ENCODE measurements around the gene RBM25. TPM values are rescaled to one million over a fixed set of nuclear protein-coding genes. Genes with fewer than 3 reads are reported as not detected.

Gene RBM25
- total RNA-seq, 1 experiment from 2014 or later, result 142 TPM

DNA sequence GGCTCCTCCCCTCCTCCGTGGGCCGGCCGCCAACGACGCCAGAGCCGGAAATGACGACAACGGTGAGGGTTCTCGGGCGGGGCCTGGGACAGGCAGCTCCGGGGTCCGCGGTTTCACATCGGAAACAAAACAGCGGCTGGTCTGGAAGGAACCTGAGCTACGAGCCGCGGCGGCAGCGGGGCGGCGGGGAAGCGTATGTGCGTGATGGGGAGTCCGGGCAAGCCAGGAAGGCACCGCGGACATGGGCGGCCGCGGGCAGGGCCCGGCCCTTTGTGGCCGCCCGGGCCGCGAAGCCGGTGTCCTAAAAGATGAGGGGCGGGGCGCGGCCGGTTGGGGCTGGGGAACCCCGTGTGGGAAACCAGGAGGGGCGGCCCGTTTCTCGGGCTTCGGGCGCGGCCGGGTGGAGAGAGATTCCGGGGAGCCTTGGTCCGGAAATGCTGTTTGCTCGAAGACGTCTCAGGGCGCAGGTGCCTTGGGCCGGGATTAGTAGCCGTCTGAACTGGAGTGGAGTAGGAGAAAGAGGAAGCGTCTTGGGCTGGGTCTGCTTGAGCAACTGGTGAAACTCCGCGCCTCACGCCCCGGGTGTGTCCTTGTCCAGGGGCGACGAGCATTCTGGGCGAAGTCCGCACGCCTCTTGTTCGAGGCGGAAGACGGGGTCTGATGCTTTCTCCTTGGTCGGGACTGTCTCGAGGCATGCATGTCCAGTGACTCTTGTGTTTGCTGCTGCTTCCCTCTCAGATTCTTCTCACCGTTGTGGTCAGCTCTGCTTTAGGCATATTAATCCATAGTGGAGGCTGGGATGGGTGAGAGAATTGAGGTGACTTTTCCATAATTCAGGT lies 78.3 kb downstream of the RBM25 start, which contains the start of gene PSEN1:
PSEN1 (plus strand) TSS at position 121 of the 839 bp plus-strand sequence. CDS start 11,513 bp downstream, outside the sequence.
- ChIA-PET CTCF (interaction anchor here (0.7 to 2.0 kb wide), 6 partner anchors 11 to 147 kb away, joined by 3 to 7 read pairs (median 4); no protein-coding TSS in a partner anchor), POLR2A (interaction anchor here (0.9 to 1.5 kb wide), 8 partner anchors 9 to 477 kb away, joined by 3 to 11 read pairs (median 4); partner anchors contain the start of gene RBM25)
- peaks cover 11% of the 10 kb centered on the region for H3K4me1 Mint-ChIP-seq
- peak; percentile 99 for DNase-seq (ENCODE audit: low spot score)
- peaks cover 23% of the 10 kb centered on the region for H3K9me3 Mint-ChIP-seq
- H3K4me3 Mint-ChIP-seq, result peak within 1 kb of the TSS; percentile 85
- H3K27me3 Mint-ChIP-seq (ENCODE audit: low read depth), result peaks cover 16% of the 10 kb centered on the region
- H3K36me3 Mint-ChIP-seq, result peaks cover 21% of the 10 kb centered on the region
- peak within 1 kb of the TSS; percentile 93 for H3K27ac Mint-ChIP-seq
- peak; percentile 96 for ATAC-seq
- TF ChIP-seq ZNF396 (CRISPR knock-in tag; IDR thresholded peaks at IDR 0.05; ENCODE audit: borderline replicate concordance) (no peak), ELF4 (CRISPR knock-in tag; IDR thresholded peaks at IDR 0.05; ENCODE audit: low read depth) (no peak), ZBTB21 (CRISPR knock-in tag; IDR thresholded peaks at IDR 0.05; ENCODE audit: borderline replicate concordance) (peak; percentile 63; the same call in 1 of the 2 replicates), SMAD3 (CRISPR knock-in tag; IDR thresholded peaks at IDR 0.05; ENCODE audit: borderline replicate concordance) (0 out of 2 replicates have a peak, but pooled peaks have one; percentile 15), GTF2I (CRISPR knock-in tag; conservative IDR thresholded peaks at IDR 0.05) (no peak), RORB (CRISPR knock-in tag; IDR thresholded peaks at IDR 0.05) (no peak), NR3C1 (CRISPR knock-in tag; conservative IDR thresholded peaks at IDR 0.05; ENCODE audit: low read depth) (no peak), ETV6 (CRISPR knock-in tag; IDR thresholded peaks at IDR 0.05) (peak; percentile 7; the same call in 1 of the 2 replicates), ZNF138 (CRISPR knock-in tag; conservative IDR thresholded peaks at IDR 0.05) (0 out of 2 replicates have a peak, but pooled peaks have one; percentile 54), SOX15 (CRISPR knock-in tag; IDR thresholded peaks at IDR 0.05) (no peak)
- TF ChIP-seq, protein P1, sequence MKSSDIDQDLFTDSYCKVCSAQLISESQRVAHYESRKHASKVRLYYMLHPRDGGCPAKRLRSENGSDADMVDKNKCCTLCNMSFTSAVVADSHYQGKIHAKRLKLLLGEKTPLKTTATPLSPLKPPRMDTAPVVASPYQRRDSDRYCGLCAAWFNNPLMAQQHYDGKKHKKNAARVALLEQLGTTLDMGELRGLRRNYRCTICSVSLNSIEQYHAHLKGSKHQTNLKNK (CRISPR knock-in tag; IDR thresholded peaks at IDR 0.05), result no peak
- TF ChIP-seq, protein P2, sequence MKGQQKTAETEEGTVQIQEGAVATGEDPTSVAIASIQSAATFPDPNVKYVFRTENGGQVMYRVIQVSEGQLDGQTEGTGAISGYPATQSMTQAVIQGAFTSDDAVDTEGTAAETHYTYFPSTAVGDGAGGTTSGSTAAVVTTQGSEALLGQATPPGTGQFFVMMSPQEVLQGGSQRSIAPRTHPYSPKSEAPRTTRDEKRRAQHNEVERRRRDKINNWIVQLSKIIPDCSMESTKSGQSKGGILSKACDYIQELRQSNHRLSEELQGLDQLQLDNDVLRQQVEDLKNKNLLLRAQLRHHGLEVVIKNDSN (CRISPR knock-in tag; IDR thresholded peaks at IDR 0.05), result no peak
- TF ChIP-seq, protein P3, sequence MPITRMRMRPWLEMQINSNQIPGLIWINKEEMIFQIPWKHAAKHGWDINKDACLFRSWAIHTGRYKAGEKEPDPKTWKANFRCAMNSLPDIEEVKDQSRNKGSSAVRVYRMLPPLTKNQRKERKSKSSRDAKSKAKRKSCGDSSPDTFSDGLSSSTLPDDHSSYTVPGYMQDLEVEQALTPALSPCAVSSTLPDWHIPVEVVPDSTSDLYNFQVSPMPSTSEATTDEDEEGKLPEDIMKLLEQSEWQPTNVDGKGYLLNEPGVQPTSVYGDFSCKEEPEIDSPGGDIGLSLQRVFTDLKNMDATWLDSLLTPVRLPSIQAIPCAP (CRISPR knock-in tag; IDR thresholded peaks at IDR 0.05), result no peak
- TF ChIP-seq, protein P4, sequence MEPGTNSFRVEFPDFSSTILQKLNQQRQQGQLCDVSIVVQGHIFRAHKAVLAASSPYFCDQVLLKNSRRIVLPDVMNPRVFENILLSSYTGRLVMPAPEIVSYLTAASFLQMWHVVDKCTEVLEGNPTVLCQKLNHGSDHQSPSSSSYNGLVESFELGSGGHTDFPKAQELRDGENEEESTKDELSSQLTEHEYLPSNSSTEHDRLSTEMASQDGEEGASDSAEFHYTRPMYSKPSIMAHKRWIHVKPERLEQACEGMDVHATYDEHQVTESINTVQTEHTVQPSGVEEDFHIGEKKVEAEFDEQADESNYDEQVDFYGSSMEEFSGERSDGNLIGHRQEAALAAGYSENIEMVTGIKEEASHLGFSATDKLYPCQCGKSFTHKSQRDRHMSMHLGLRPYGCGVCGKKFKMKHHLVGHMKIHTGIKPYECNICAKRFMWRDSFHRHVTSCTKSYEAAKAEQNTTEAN (CRISPR knock-in tag; IDR thresholded peaks at IDR 0.05), result no peak
- TF ChIP-seq, protein P5, sequence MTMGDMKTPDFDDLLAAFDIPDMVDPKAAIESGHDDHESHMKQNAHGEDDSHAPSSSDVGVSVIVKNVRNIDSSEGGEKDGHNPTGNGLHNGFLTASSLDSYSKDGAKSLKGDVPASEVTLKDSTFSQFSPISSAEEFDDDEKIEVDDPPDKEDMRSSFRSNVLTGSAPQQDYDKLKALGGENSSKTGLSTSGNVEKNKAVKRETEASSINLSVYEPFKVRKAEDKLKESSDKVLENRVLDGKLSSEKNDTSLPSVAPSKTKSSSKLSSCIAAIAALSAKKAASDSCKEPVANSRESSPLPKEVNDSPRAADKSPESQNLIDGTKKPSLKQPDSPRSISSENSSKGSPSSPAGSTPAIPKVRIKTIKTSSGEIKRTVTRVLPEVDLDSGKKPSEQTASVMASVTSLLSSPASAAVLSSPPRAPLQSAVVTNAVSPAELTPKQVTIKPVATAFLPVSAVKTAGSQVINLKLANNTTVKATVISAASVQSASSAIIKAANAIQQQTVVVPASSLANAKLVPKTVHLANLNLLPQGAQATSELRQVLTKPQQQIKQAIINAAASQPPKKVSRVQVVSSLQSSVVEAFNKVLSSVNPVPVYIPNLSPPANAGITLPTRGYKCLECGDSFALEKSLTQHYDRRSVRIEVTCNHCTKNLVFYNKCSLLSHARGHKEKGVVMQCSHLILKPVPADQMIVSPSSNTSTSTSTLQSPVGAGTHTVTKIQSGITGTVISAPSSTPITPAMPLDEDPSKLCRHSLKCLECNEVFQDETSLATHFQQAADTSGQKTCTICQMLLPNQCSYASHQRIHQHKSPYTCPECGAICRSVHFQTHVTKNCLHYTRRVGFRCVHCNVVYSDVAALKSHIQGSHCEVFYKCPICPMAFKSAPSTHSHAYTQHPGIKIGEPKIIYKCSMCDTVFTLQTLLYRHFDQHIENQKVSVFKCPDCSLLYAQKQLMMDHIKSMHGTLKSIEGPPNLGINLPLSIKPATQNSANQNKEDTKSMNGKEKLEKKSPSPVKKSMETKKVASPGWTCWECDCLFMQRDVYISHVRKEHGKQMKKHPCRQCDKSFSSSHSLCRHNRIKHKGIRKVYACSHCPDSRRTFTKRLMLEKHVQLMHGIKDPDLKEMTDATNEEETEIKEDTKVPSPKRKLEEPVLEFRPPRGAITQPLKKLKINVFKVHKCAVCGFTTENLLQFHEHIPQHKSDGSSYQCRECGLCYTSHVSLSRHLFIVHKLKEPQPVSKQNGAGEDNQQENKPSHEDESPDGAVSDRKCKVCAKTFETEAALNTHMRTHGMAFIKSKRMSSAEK (CRISPR knock-in tag; IDR thresholded peaks at IDR 0.05; ENCODE audit: borderline replicate concordance), result no peak
- TF ChIP-seq, protein P6, sequence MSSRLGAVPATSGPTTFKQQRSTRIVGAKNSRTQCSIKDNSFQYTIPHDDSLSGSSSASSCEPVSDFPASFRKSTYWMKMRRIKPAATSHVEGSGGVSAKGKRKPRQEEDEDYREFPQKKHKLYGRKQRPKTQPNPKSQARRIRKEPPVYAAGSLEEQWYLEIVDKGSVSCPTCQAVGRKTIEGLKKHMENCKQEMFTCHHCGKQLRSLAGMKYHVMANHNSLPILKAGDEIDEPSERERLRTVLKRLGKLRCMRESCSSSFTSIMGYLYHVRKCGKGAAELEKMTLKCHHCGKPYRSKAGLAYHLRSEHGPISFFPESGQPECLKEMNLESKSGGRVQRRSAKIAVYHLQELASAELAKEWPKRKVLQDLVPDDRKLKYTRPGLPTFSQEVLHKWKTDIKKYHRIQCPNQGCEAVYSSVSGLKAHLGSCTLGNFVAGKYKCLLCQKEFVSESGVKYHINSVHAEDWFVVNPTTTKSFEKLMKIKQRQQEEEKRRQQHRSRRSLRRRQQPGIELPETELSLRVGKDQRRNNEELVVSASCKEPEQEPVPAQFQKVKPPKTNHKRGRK (CRISPR knock-in tag; IDR thresholded peaks at IDR 0.05; ENCODE audit: borderline replicate concordance), result no peak
- TF ChIP-seq, protein P7, sequence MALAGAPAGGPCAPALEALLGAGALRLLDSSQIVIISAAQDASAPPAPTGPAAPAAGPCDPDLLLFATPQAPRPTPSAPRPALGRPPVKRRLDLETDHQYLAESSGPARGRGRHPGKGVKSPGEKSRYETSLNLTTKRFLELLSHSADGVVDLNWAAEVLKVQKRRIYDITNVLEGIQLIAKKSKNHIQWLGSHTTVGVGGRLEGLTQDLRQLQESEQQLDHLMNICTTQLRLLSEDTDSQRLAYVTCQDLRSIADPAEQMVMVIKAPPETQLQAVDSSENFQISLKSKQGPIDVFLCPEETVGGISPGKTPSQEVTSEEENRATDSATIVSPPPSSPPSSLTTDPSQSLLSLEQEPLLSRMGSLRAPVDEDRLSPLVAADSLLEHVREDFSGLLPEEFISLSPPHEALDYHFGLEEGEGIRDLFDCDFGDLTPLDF (CRISPR knock-in tag; IDR thresholded peaks at IDR 0.05), result no peak
- TF ChIP-seq, protein P8, sequence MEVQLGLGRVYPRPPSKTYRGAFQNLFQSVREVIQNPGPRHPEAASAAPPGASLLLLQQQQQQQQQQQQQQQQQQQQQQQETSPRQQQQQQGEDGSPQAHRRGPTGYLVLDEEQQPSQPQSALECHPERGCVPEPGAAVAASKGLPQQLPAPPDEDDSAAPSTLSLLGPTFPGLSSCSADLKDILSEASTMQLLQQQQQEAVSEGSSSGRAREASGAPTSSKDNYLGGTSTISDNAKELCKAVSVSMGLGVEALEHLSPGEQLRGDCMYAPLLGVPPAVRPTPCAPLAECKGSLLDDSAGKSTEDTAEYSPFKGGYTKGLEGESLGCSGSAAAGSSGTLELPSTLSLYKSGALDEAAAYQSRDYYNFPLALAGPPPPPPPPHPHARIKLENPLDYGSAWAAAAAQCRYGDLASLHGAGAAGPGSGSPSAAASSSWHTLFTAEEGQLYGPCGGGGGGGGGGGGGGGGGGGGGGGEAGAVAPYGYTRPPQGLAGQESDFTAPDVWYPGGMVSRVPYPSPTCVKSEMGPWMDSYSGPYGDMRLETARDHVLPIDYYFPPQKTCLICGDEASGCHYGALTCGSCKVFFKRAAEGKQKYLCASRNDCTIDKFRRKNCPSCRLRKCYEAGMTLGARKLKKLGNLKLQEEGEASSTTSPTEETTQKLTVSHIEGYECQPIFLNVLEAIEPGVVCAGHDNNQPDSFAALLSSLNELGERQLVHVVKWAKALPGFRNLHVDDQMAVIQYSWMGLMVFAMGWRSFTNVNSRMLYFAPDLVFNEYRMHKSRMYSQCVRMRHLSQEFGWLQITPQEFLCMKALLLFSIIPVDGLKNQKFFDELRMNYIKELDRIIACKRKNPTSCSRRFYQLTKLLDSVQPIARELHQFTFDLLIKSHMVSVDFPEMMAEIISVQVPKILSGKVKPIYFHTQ (CRISPR knock-in tag; IDR thresholded peaks at IDR 0.05), result no peak
- TF ChIP-seq, protein P9, sequence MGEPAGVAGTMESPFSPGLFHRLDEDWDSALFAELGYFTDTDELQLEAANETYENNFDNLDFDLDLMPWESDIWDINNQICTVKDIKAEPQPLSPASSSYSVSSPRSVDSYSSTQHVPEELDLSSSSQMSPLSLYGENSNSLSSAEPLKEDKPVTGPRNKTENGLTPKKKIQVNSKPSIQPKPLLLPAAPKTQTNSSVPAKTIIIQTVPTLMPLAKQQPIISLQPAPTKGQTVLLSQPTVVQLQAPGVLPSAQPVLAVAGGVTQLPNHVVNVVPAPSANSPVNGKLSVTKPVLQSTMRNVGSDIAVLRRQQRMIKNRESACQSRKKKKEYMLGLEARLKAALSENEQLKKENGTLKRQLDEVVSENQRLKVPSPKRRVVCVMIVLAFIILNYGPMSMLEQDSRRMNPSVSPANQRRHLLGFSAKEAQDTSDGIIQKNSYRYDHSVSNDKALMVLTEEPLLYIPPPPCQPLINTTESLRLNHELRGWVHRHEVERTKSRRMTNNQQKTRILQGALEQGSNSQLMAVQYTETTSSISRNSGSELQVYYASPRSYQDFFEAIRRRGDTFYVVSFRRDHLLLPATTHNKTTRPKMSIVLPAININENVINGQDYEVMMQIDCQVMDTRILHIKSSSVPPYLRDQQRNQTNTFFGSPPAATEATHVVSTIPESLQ (CRISPR knock-in tag; IDR thresholded peaks at IDR 0.05), result no peak
